ENCODE results near the gene KIF4B.

GRCh38 chr5:155013526-155013925 lies at the start of gene KIF4B:
- TF ChIP-seq POLR2A (IDR thresholded peaks at IDR 0.05) (no peak), CTCF (IDR thresholded peaks at IDR 0.05) (no peak)
